ENCODE data around the gene MRRF. TPM values are rescaled to one million over a fixed set of nuclear protein-coding genes. Genes with fewer than 3 reads are reported as not detected.

The MRRF gene
- total and polyA plus RNA-seq, 8 donors = 7.1 to 98.6 (median 26.4) TPM

DNA sequence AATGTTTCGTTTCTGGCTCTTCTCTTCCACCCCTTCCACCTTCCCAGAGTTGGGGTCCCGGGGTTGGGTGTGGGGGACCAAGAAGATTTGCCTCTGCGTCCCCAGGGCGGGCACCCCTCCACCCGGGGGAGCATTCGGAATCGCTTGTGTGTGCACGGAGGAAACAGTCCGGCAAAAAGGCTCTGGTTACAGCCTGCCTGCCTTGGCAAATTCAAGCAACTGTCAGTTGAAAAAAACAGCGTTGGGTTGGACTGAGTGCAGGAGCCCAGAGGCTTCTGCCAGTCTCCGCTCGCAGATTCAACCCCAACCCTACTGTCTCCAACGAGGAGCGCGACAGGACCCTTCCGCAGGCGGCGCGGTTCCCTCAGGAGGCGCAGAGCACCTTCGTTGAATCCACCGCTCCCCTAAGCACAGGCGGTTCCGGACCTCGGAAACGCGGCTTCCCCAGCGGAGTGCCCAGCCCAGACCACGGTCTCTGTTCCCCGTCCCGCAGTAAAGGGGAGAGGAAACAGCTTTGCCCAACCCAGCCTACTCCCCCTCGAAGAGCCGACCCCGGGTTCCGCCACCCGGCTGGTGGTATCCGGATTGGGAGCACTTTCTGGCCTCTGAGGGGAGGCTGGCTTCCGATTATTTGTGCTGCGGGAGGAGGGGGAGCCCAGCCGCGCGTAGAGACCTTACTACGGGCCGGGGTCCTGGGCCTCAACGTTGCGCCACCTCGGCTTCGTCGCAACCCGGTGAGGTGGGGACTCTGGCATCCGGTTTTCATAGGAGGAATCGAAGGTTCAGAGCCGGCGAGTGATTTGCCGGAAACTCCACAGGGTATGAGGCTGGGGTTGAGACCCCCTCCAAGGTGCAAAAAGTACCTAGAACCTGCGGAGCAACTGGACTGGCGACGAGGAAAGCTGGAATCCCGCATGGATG, 45.5 kb upstream of the MRRF start:
- no peaks in the 10 kb centered on the region for H3K9me3 ChIP-seq
- 5 to 14% (median 7%) methylated on average over 41 to 59 of the region's 59 CpGs for WGBS, 5 donors
- TF ChIP-seq POLR2AphosphoS5 (IDR thresholded peaks at IDR 0.05) (no peak), CTCF (IDR thresholded peaks at IDR 0.05) (no peak), EP300 (IDR thresholded peaks at IDR 0.05) (no peak), POLR2A (IDR thresholded peaks at IDR 0.05) (no peak)
- H3K27ac ChIP-seq = no peak overlapping the region
- intact Hi-C loops (cut with DNase I; ENCODE audit: low total_unique reads) = no loop called here
- DNase-seq = peak in 1 of 2 donors; percentile 49
- H3K4me1 ChIP-seq = peaks cover 20 to 46% (median 36%) of the 10 kb centered on the region in 4 donors
- peak overlapping the region; percentile 7 to 39 (median 18) for H3K4me3 ChIP-seq
- no peaks in the 10 kb centered on the region for H3K36me3 ChIP-seq
- H3K27me3 ChIP-seq = peaks cover 27 to 100% (median 80%) of the 10 kb centered on the region in 3 donors

- Histone ChIP-seq H3K4me1 (peaks cover 18 to 42% (median 31%) of the 10 kb centered on the region in 4 donors), H3K36me3 (no peaks in the 10 kb centered on the region), H3K27ac (no peak overlapping the region), H3K27me3 (peaks cover 27 to 100% (median 83%) of the 10 kb centered on the region in 3 donors), H3K4me3 (peak overlapping the region in 3 of 4 donors; percentile 12 to 39 (median 24)), H3K9me3 (no peaks in the 10 kb centered on the region)
- intact Hi-C loops (cut with DNase I; ENCODE audit: low total_unique reads) = no loop called here
- TF ChIP-seq POLR2AphosphoS5 (IDR thresholded peaks at IDR 0.05) (peak in 1 of 3 donors; percentile 26), CTCF (IDR thresholded peaks at IDR 0.05) (no peak)
- WGBS, 5 donors = 12 to 21% (median 16%) methylated on average over 46 to 57 of the region's 57 CpGs
- peak in 1 of 2 donors; percentile 47 for DNase-seq
Observed at GRCh38 chr9:122219856-122220672, 44.6 kb upstream of the MRRF start.

- Histone ChIP-seq H3K4me3 (no peak overlapping the region), H3K9me3 (no peaks in the 10 kb centered on the region), H3K27ac (no peak overlapping the region), H3K27me3 (peaks cover 32 to 100% (median 87%) of the 10 kb centered on the region in 3 donors), H3K4me1 (peaks cover 18 to 46% (median 33%) of the 10 kb centered on the region in 4 donors), H3K36me3 (no peaks in the 10 kb centered on the region)
- TF ChIP-seq POLR2A (IDR thresholded peaks at IDR 0.05) = no peak
- TF ChIP-seq POLR2AphosphoS5 (IDR thresholded peaks at IDR 0.05) = no peak
- no peak for TF ChIP-seq CTCF (IDR thresholded peaks at IDR 0.05)
- no peak for TF ChIP-seq EP300 (IDR thresholded peaks at IDR 0.05)
- 24 to 40% (median 28%) methylated on average over 18 of the region's 18 CpGs for WGBS, 5 donors
- no peak for DNase-seq
- intact Hi-C loops (cut with DNase I; ENCODE audit: low total_unique reads) = no loop called here
Observed at GRCh38 chr9:122220673-122221182, 44.0 kb upstream of the MRRF start.

GRCh38 chr9:122221183-122221811, 43.4 kb upstream of the MRRF start:
- Histone ChIP-seq H3K9me3 (no peaks in the 10 kb centered on the region), H3K4me1 (peaks cover 24 to 51% (median 39%) of the 10 kb centered on the region in 4 donors), H3K27ac (no peak overlapping the region), H3K27me3 (peaks cover 37 to 100% (median 87%) of the 10 kb centered on the region in 3 donors), H3K36me3 (no peaks in the 10 kb centered on the region), H3K4me3 (no peak overlapping the region)
- 15 to 23% (median 22%) methylated on average over 24 to 27 of the region's 27 CpGs for WGBS, 5 donors
- TF ChIP-seq POLR2A (IDR thresholded peaks at IDR 0.05) = no peak
- TF ChIP-seq EP300 (IDR thresholded peaks at IDR 0.05) = no peak
- no peak for TF ChIP-seq CTCF (IDR thresholded peaks at IDR 0.05)
- TF ChIP-seq POLR2AphosphoS5 (IDR thresholded peaks at IDR 0.05) = no peak
- peak in 1 of 2 donors; percentile 61 for DNase-seq
- intact Hi-C loops (cut with DNase I; ENCODE audit: low total_unique reads) = no loop called here

Data from stomach (tissue), 9 donors.